Measurements from ENCODE around the gene RNASE13.

The RNASE13 gene

GRCh38 chr14:21063479-21063878 is 28.9 kb upstream of the RNASE13 start:
- DNase-seq (ENCODE audit: low read depth): no peak

- DNase-seq (ENCODE audit: low read depth): no peak
These were observed 26.7 kb upstream of the RNASE13 start for GRCh38 chr14:21061347-21061668.

GRCh38 chr14:21060614-21061346 is 26.2 kb upstream of the RNASE13 start:
- no peak for DNase-seq (ENCODE audit: low read depth)

GRCh38 chr14:21059842-21060613 is 25.4 kb upstream of the RNASE13 start:
- no peak for DNase-seq (ENCODE audit: low read depth)

GRCh38 chr14:21058903-21059302 is 24.3 kb upstream of the RNASE13 start:
- DNase-seq (ENCODE audit: low read depth): no peak

- DNase-seq (ENCODE audit: low read depth): no peak
These were observed 23.4 kb upstream of the RNASE13 start, which contains the start of gene RNASE8 for GRCh38 chr14:21057803-21058675. RNASE8 (plus strand) TSS chr14:21057822; CDS start chr14:21057893, 71 bp downstream.

GRCh38 chr14:21056520-21057163 is 22.0 kb upstream of the RNASE13 start:
- no peak for DNase-seq (ENCODE audit: low read depth)

GRCh38 chr14:21055432-21056117 is 21.0 kb upstream of the RNASE13 start:
- DNase-seq (ENCODE audit: low read depth): no peak

- no peak for DNase-seq (ENCODE audit: low read depth)
These were observed 20.1 kb upstream of the RNASE13 start for GRCh38 chr14:21054768-21055145.

GRCh38 chr14:21054123-21054767 is 19.6 kb upstream of the RNASE13 start:
- DNase-seq (ENCODE audit: low read depth): no peak

GRCh38 chr14:21053184-21054122 is 18.8 kb upstream of the RNASE13 start:
- no peak for DNase-seq (ENCODE audit: low read depth)

GRCh38 chr14:21050597-21050996 is 16.0 kb upstream of the RNASE13 start:
- no peak for DNase-seq (ENCODE audit: low read depth)

GRCh38 chr14:21049271-21049673 is 14.7 kb upstream of the RNASE13 start:
- no peak for DNase-seq (ENCODE audit: low read depth)

- no peak for DNase-seq (ENCODE audit: low read depth)
These were observed 14.0 kb upstream of the RNASE13 start for GRCh38 chr14:21048638-21049037.

- no peak for DNase-seq (ENCODE audit: low read depth)
These were observed 12.8 kb upstream of the RNASE13 start for GRCh38 chr14:21047378-21047781.

GRCh38 chr14:21043974-21044618 is 9.5 kb upstream of the RNASE13 start:
- no peak for DNase-seq (ENCODE audit: low read depth)

- DNase-seq (ENCODE audit: low read depth): no peak
These were observed 8.9 kb upstream of the RNASE13 start for GRCh38 chr14:21043387-21043973.

GRCh38 chr14:21042918-21043317 is 8.3 kb upstream of the RNASE13 start:
- DNase-seq (ENCODE audit: low read depth): no peak

Data from stimulated activated CD8-positive, alpha-beta memory T cell treated with anti-CD3 and anti-CD28 coated beads, Interleukin-15, amount 100 ng/mL, for 1 hour (primary cell).